Keratinocyte (primary cell): ENCODE results near the gene COX6B2. TPM values are rescaled to one million over a fixed set of nuclear protein-coding genes. Genes with fewer than 3 reads are reported as not detected.

Experiments used
- DNase-seq: peaks from one replicate; pipeline ENCODE4 v3.0.0-alpha.2; 2011; ENCODE audit warnings: low read depth, missing footprints, low spot score
- FAIRE-seq: peaks from 2 replicates; lab custom pipeline; 2011; peaks lifted over from hg19 to GRCh38; lab: Jason Lieb, UNC
- H2AFZ ChIP-seq: 2 replicates; pipeline ENCODE4 v1.6.0; 2012; ENCODE audit warnings: low read length, control low read depth, inconsistent platforms; ENCODE audit not compliant: control insufficient read depth
- H3K27ac ChIP-seq: 2 replicates; pipeline ENCODE4 v1.5.1; 2011; ENCODE audit warnings: low read length; ENCODE audit not compliant: control insufficient read depth, insufficient read depth
- H3K27me3 ChIP-seq: 3 replicates; pipeline ENCODE4 v1.6.0; 2011; ENCODE audit warnings: low read length; ENCODE audit not compliant: control insufficient read depth, insufficient read depth; ENCODE audit errors: extremely low read depth
- H3K36me3 ChIP-seq, 2 experiments: 2 replicates in 1 of 2; 3 replicates in 1 of 2; pipeline ENCODE4 v1.5.1; 2011; ENCODE audit warnings: low read length in 2 of 2, mild to moderate bottlenecking in 1 of 2; ENCODE audit not compliant: control insufficient read depth in 2 of 2, insufficient read depth in 2 of 2; ENCODE audit errors: extremely low read depth in 1 of 2
- H3K4me1 ChIP-seq: 3 replicates; pipeline ENCODE4 v1.5.1; 2011; ENCODE audit warnings: low read length; ENCODE audit not compliant: control insufficient read depth, insufficient read depth; ENCODE audit errors: extremely low read depth
- H3K4me2 ChIP-seq: 3 replicates; pipeline ENCODE4 v1.6.0; 2011; ENCODE audit warnings: low read depth, low read length; ENCODE audit not compliant: control insufficient read depth, insufficient read depth; ENCODE audit errors: extremely low read depth
- H3K4me3 ChIP-seq, 3 experiments: fragments of 200-600 bp in 1 of 3; sonication (generic) in 1 of 3; 2 replicates in 2 of 3; 3 replicates in 1 of 3; pipeline ENCODE4 v1.5.1; 2011 to 2016; ENCODE audit warnings: low read length in 3 of 3, mild to moderate bottlenecking in 3 of 3, control low read depth in 2 of 3, inconsistent platforms in 1 of 3, low read depth in 1 of 3, mixed read lengths in 1 of 3, mixed run types in 1 of 3, moderate library complexity in 1 of 3; ENCODE audit not compliant: control insufficient read depth in 2 of 3, insufficient read depth in 2 of 3; ENCODE audit errors: extremely low read depth in 1 of 3
- H3K79me2 ChIP-seq: 2 replicates; pipeline ENCODE4 v1.6.0; 2012; ENCODE audit warnings: low read length; ENCODE audit not compliant: control insufficient read depth, insufficient read depth
- H3K9ac ChIP-seq: 3 replicates; pipeline ENCODE4 v1.6.0; 2011; ENCODE audit warnings: low read length; ENCODE audit not compliant: control insufficient read depth, insufficient read depth; ENCODE audit errors: extremely low read depth
- H3K9me1 ChIP-seq: 3 replicates; pipeline ENCODE4 v1.6.0; 2011; ENCODE audit warnings: low read length; ENCODE audit not compliant: control insufficient read depth, insufficient read depth; ENCODE audit errors: extremely low read depth
- H3K9me3 ChIP-seq: 2 replicates; pipeline ENCODE4 v1.5.1; 2012; ENCODE audit warnings: low read depth, low read length; ENCODE audit not compliant: control insufficient read depth
- H4K20me1 ChIP-seq: 3 replicates; pipeline ENCODE4 v1.6.0; 2011; ENCODE audit warnings: low read length; ENCODE audit not compliant: control insufficient read depth, insufficient read depth; ENCODE audit errors: extremely low read depth
- EZH2 ChIP-seq: IDR thresholded peaks from one replicate; pipeline ENCODE4 v1.6.1; 2012; ENCODE audit warnings: inconsistent platforms, mild to moderate bottlenecking, low read length, moderate library complexity
- dilution Hi-C: fragments of 300-500 bp; cut with MboI; formaldehyde crosslinking; loops from one replicate; pipeline ENCODE4 v1.7.0; 2020; ENCODE audit warnings: low sequenced_read_pairs; ENCODE audit not compliant: extremely low pct_ligation_motif_present
- polyA plus RNA-seq, 5 experiments: library from polyadenylated mRNA; depleted of rRNA in 3 of 5; stranded (reverse) in 3 of 5; stranded (forward) in 1 of 5; unstranded in 1 of 5; fragments of >200 nt; gene quantifications; 1 replicate in 1 of 5; 2 replicates in 3 of 5; 3 replicates in 1 of 5; pipeline versions ENCODE4 v1.2.1 to v1.2.3, GENCODE V29; 2011 to 2012; ENCODE audit warnings: missing spikeins in 2 of 5, low read depth in 1 of 5, low replicate concordance in 1 of 5
- TF ChIP-seq, protein P1 (sequence below), 3 experiments: IDR thresholded peaks in 1 of 3; conservative IDR thresholded peaks in 1 of 3; optimal IDR thresholded peaks in 1 of 3; 2 replicates in 2 of 3; 3 replicates in 1 of 3; pipeline versions ENCODE3 to v1.5.1; 2011; ENCODE audit warnings: low read length in 3 of 3, mild to moderate bottlenecking in 3 of 3, moderate library complexity in 2 of 3, control low read depth in 1 of 3, inconsistent platforms in 1 of 3; ENCODE audit not compliant: insufficient read depth in 2 of 3; ENCODE audit errors: extremely low read depth in 1 of 3

The COX6B2 gene
- polyA plus RNA-seq, 1 donor (not counting 4 experiments of a cell fraction or from before 2014, with no cell fraction given), result 1.4 TPM

DNA sequence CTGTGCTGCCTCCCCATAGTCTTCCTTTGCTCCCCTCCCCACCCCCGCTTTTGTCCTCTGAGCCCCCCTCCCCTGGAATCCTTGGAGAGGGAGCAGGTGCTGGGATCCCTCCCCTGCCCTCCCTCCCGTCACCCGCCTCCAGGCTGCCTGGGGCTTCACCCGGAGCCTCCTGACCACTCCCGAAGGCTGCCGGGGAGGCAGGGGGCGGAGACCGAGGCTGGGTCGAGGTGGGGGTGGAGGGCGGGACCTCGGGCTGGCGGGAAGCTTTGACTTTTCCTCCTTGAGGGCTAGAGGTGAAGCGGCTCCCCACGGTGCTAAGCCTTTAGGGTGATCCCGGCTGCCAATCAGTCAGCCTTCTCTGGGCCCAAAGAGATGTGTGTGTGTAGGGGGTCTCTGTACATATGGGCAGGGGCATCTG is 13.3 kb downstream of the COX6B2 start:
- H3K79me2 ChIP-seq, result peaks cover 5% of the 10 kb centered on the region
- no peak for FAIRE-seq
- no peaks in the 10 kb centered on the region for H3K9me1 ChIP-seq
- H3K27me3 ChIP-seq, result no peaks in the 10 kb centered on the region
- peak overlapping the region; percentile 64 to 83 (median 78) for H3K4me3 ChIP-seq
- dilution Hi-C loops, result no loop called here
- H3K27ac ChIP-seq, result peak overlapping the region; percentile 26
- peak overlapping the region; percentile 93 for H3K9ac ChIP-seq
- H2AFZ ChIP-seq, result no peak overlapping the region
- no peak for TF ChIP-seq EZH2
- TF ChIP-seq, protein P1, sequence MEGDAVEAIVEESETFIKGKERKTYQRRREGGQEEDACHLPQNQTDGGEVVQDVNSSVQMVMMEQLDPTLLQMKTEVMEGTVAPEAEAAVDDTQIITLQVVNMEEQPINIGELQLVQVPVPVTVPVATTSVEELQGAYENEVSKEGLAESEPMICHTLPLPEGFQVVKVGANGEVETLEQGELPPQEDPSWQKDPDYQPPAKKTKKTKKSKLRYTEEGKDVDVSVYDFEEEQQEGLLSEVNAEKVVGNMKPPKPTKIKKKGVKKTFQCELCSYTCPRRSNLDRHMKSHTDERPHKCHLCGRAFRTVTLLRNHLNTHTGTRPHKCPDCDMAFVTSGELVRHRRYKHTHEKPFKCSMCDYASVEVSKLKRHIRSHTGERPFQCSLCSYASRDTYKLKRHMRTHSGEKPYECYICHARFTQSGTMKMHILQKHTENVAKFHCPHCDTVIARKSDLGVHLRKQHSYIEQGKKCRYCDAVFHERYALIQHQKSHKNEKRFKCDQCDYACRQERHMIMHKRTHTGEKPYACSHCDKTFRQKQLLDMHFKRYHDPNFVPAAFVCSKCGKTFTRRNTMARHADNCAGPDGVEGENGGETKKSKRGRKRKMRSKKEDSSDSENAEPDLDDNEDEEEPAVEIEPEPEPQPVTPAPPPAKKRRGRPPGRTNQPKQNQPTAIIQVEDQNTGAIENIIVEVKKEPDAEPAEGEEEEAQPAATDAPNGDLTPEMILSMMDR (optimal IDR thresholded peaks at IDR 0.05 in 1 of 3, IDR thresholded peaks at IDR 0.05 in 1 of 3, conservative IDR thresholded peaks at IDR 0.05 in 1 of 3; ENCODE audit: extremely low read depth in 1 of 3, insufficient read depth in 2 of 3, low read length in 3 of 3), result no peak
- DNase-seq, result no peak
- H3K4me2 ChIP-seq, result peak overlapping the region; percentile 96
- H3K9me3 ChIP-seq, result no peaks in the 10 kb centered on the region
- no peaks in the 10 kb centered on the region for H4K20me1 ChIP-seq
- peaks cover 0 to 10% of the 10 kb centered on the region in 2 experiments for H3K36me3 ChIP-seq
- H3K4me1 ChIP-seq, result peaks cover 28% of the 10 kb centered on the region

DNA sequence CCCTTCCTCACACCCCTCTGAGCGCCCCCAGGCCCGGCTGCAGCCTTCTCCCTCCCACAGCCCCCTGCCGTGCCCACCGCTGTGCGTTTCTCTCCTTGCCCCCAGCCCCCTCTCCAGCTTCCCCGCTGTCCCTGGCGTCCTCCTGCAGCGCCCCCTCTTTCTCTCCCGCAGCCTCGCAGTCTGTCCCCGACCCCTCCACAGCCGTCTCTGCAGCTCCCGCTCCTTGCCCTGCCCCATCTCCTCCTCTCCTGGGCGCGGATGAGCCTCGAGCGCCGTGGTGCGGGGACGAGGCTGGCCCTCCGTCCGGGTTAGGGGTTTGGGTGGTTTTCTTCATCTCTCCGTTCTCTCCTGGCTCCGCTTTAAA is 13.8 kb downstream of the COX6B2 start:
- H3K79me2 ChIP-seq, result peaks cover 5% of the 10 kb centered on the region
- H3K4me1 ChIP-seq, result peaks cover 31% of the 10 kb centered on the region
- H3K4me3 ChIP-seq, result peak overlapping the region; percentile 64 to 83 (median 78)
- H3K36me3 ChIP-seq, result peaks cover 0 to 10% of the 10 kb centered on the region in 2 experiments
- no peaks in the 10 kb centered on the region for H3K9me1 ChIP-seq
- no peaks in the 10 kb centered on the region for H4K20me1 ChIP-seq
- FAIRE-seq, result no peak
- no peaks in the 10 kb centered on the region for H3K27me3 ChIP-seq
- H3K9me3 ChIP-seq, result no peaks in the 10 kb centered on the region
- H3K27ac ChIP-seq, result peak overlapping the region; percentile 90
- DNase-seq, result no peak
- H3K4me2 ChIP-seq, result peak overlapping the region; percentile 96
- peak overlapping the region; percentile 93 for H3K9ac ChIP-seq
- H2AFZ ChIP-seq, result no peak overlapping the region
- TF ChIP-seq EZH2, result no peak
- TF ChIP-seq, protein P1 (optimal IDR thresholded peaks at IDR 0.05 in 1 of 3, IDR thresholded peaks at IDR 0.05 in 1 of 3, conservative IDR thresholded peaks at IDR 0.05 in 1 of 3; ENCODE audit: extremely low read depth in 1 of 3, insufficient read depth in 2 of 3, low read length in 3 of 3), result peak in 2 of 3 experiments; percentile 31 to 36
- dilution Hi-C loops, result no loop called here
